GM12878 (cell line): Measurements from ENCODE around the gene AK8. TPM values are rescaled to one million over a fixed set of nuclear protein-coding genes. Genes with fewer than 3 reads are reported as not detected.

Experiments
- ATAC-seq: fragments of 200-7000 bp; cut with Tn5 transposase; 3 replicates; pipeline ENCODE4 v1.9.1; 2020; ENCODE audit warnings: mild to moderate bottlenecking, moderate library complexity
- BruUV-seq: library from RNA; stranded (reverse); fragments of 400-500 nt; replicated peaks from 2 replicates; lab custom pipeline; 2021; lab: Mats Ljungman, UMichigan
- CTCF ChIA-PET: fragments of 300-600 bp; sonication (Branson Sonifier 250); formaldehyde crosslinking; extraction: SDS; loops from one replicate; lab custom pipeline; 2021; ENCODE audit warnings: inconsistent platforms; lab: Yijun Ruan, JAX
- POLR2A ChIA-PET: fragments of 350-600 bp; formaldehyde crosslinking; extraction: SDS; loops from one replicate; lab custom pipeline; 2021; ENCODE audit warnings: inconsistent platforms; lab: Charles Lee
- RAD21 ChIA-PET: fragments of 300-600 bp; sonication (Branson Sonifier 250); formaldehyde crosslinking; loops from one replicate; lab custom pipeline; 2023; ENCODE audit warnings: antibody characterized with exemption; ENCODE audit not compliant: unreplicated experiment; lab: Charles Lee
- SMC1A ChIA-PET: fragments of 300-600 bp; sonication (Branson Sonifier 250); formaldehyde crosslinking; loops from one replicate; lab custom pipeline; 2023; ENCODE audit not compliant: unreplicated experiment, uncharacterized antibody; lab: Charles Lee
- DNase-seq: peaks from one replicate; pipeline ENCODE4 v3.0.0-alpha.2; 2011; ENCODE audit warnings: low read depth, low spot score
- FAIRE-seq: peaks from 3 replicates; lab custom pipeline; 2011; peaks lifted over from hg19 to GRCh38; lab: Jason Lieb, UNC
- H2AFZ ChIP-seq: 2 replicates; pipeline ENCODE4 v1.6.0; 2011; ENCODE audit warnings: low read depth, low read length, control low read depth; ENCODE audit not compliant: control insufficient read depth
- H3K27ac ChIP-seq: 2 replicates; pipeline ENCODE4 v1.5.1; 2011; ENCODE audit warnings: control low read depth; ENCODE audit not compliant: control insufficient read depth, insufficient read depth
- H3K27me3 ChIP-seq, 2 experiments: replicated peaks in 1 of 2; 2 replicates each; pipeline versions ENCODE4 v1.6.0 to v1.6.1; 2011; ENCODE audit warnings: low read length in 1 of 2; ENCODE audit not compliant: control insufficient read depth in 2 of 2, insufficient read depth in 2 of 2
- H3K36me3 ChIP-seq, 2 experiments: 2 replicates each; pipeline ENCODE4 v1.5.1; 2011; ENCODE audit warnings: low read length in 1 of 2; ENCODE audit not compliant: control insufficient read depth in 2 of 2, insufficient read depth in 2 of 2
- H3K4me1 ChIP-seq: 2 replicates; pipeline ENCODE4 v1.6.1; 2011; ENCODE audit warnings: mild to moderate bottlenecking, low read length, moderate library complexity, mixed read lengths; ENCODE audit not compliant: control insufficient read depth, insufficient read depth
- H3K4me2 ChIP-seq: 2 replicates; pipeline ENCODE4 v1.6.0; 2011; ENCODE audit warnings: control low read depth; ENCODE audit not compliant: control insufficient read depth, insufficient read depth
- H3K4me3 ChIP-seq: fragments of 200-600 bp; sonication (generic); 2 replicates; pipeline ENCODE4 v1.5.1; 2016
- H3K79me2 ChIP-seq: 2 replicates; pipeline ENCODE4 v1.6.0; 2011; ENCODE audit warnings: low read length; ENCODE audit not compliant: control insufficient read depth, insufficient read depth
- H3K9ac ChIP-seq: 2 replicates; pipeline ENCODE4 v1.8.0; 2011; ENCODE audit warnings: low read length, control low read depth, mixed read lengths; ENCODE audit not compliant: control insufficient read depth, insufficient read depth
- H3K9me3 ChIP-seq: replicated peaks from 3 replicates; pipeline ENCODE4 v1.5.1; 2011; ENCODE audit warnings: mild to moderate bottlenecking, low read length; ENCODE audit not compliant: control insufficient read depth, insufficient read depth
- H4K20me1 ChIP-seq: 2 replicates; pipeline ENCODE4 v1.6.0; 2011; ENCODE audit not compliant: control insufficient read depth, insufficient read depth
- ATF7 ChIP-seq: fragments of 450-650 bp; IDR thresholded peaks from 2 replicates; pipeline ENCODE4 v1.6.1; 2016; ENCODE audit warnings: low read depth, mild to moderate bottlenecking
- BHLHE40 ChIP-seq, 2 experiments: fragments of 450-650 bp in 1 of 2; IDR thresholded peaks; 2 replicates each; pipeline ENCODE4 v1.6.1; 2011 to 2017; ENCODE audit warnings: low read depth in 2 of 2, borderline replicate concordance in 1 of 2, improper control_type of control experiment in 1 of 2, low read length in 1 of 2, mild to moderate bottlenecking in 1 of 2
- CBX3 ChIP-seq: fragments of 200-600 bp; sonication (generic); IDR thresholded peaks from 2 replicates; pipeline ENCODE4 v1.6.1; 2016; ENCODE audit warnings: low read depth, borderline replicate concordance
- CREB1 ChIP-seq: IDR thresholded peaks from 2 replicates; pipeline ENCODE4 v1.6.1; 2012; ENCODE audit warnings: low read depth, mild to moderate bottlenecking, inconsistent platforms
- DPF2 ChIP-seq: fragments of 450-650 bp; IDR thresholded peaks from 2 replicates; pipeline ENCODE4 v1.6.1; 2017; ENCODE audit warnings: mild to moderate bottlenecking
- FOS ChIP-seq: IDR thresholded peaks from 3 replicates; pipeline ENCODE4 v1.6.1; 2011; ENCODE audit warnings: borderline replicate concordance; ENCODE audit not compliant: insufficient read length; ENCODE audit errors: extremely low read depth
- LARP7 ChIP-seq: fragments of 450-650 bp; IDR thresholded peaks from 2 replicates; pipeline ENCODE4 v1.6.1; 2017; ENCODE audit warnings: mild to moderate bottlenecking
- MTA2 ChIP-seq: fragments of 450-650 bp; IDR thresholded peaks from 2 replicates; pipeline ENCODE4 v1.6.1; 2016; ENCODE audit warnings: low read depth, mild to moderate bottlenecking, moderate library complexity
- MXI1 ChIP-seq: fragments of 150-350 bp; IDR thresholded peaks from 2 replicates; pipeline ENCODE4 v1.6.1; 2011; ENCODE audit warnings: low read depth, mild to moderate bottlenecking, inconsistent platforms, low read length, improper control_type of control experiment
- POLR2A ChIP-seq: IDR thresholded peaks from 2 replicates; pipeline ENCODE4 v1.6.1; 2011; ENCODE audit warnings: low read depth, mild to moderate bottlenecking, low read length
- SMAD5 ChIP-seq: IDR thresholded peaks from 2 replicates; pipeline ENCODE4 v1.6.1; 2016; ENCODE audit warnings: antibody characterized with exemption, low read depth
- SREBF2 ChIP-seq: IDR thresholded peaks from 2 replicates; pipeline ENCODE4 v1.6.1; 2012; ENCODE audit warnings: mild to moderate bottlenecking, low read length
- WGBS: methylation state at CpG from one replicate; pipeline ENCODE4 v1.1.6; 2016; ENCODE audit warnings: low lambda C conversion rate; ENCODE audit not compliant: insufficient replicate concordance, insufficient coverage; ENCODE audit errors: missing lambda C conversion rate; 5-methylcytosine and 5-hydroxymethylcytosine counted together
- in situ Hi-C: fragments of 300-500 bp; cut with MboI; formaldehyde crosslinking; loops from 9 replicates; pipeline ENCODE4 v1.14.3; 2018; ENCODE audit warnings: mixed read lengths
- intact Hi-C: fragments of 100-400 bp; cut with micrococcal nuclease; formaldehyde crosslinking; loops from one replicate; pipeline ENCODE4 v1.14.2; 2022; ENCODE audit not compliant: unreplicated experiment
- polyA plus RNA-seq, 11 experiments: library from polyadenylated mRNA; depleted of rRNA in 4 of 11; unstranded in 6 of 11; stranded (reverse) in 5 of 11; fragments of >200 nt; fragmentation: Nextera tagmentation in 4 of 11; fragmentation: Illumina TruSeq in 1 of 11; extraction: Ambion mirVana in 4 of 11; extraction: Trizol in 1 of 11; gene quantifications; 1 replicate in 1 of 11; 2 replicates in 10 of 11; pipeline versions ENCODE4 v1.2.1 to v1.2.3, GENCODE V29; 2011 to 2016; ENCODE audit warnings: inconsistent platforms in 2 of 11, missing spikeins in 2 of 11, low read depth in 1 of 11
- total RNA-seq, 4 experiments: library from RNA; depleted of rRNA in 3 of 4; stranded (reverse); fragments of >200 nt in 3 of 4; fragmentation: Illumina TruSeq in 1 of 4; extraction: Trizol in 1 of 4; gene quantifications; 2 replicates each; pipeline versions ENCODE4 v1.2.1 to v1.2.3, GENCODE V29; 2013 to 2021
- TF ChIP-seq, protein P1 (sequence below): fragments of 450-650 bp; IDR thresholded peaks from 2 replicates; pipeline ENCODE4 v1.6.1; 2016; ENCODE audit warnings: mild to moderate bottlenecking, moderate library complexity, borderline replicate concordance
- TF ChIP-seq, protein P2 (sequence below): IDR thresholded peaks from 2 replicates; pipeline ENCODE4 v1.6.1; 2011; ENCODE audit warnings: mild to moderate bottlenecking, low read depth, low read length, moderate library complexity; ENCODE audit not compliant: insufficient replicate concordance
- TF ChIP-seq, protein P3 (sequence below): fragments of 450-650 bp; IDR thresholded peaks from 2 replicates; pipeline ENCODE4 v1.6.1; 2016; ENCODE audit warnings: mild to moderate bottlenecking

AK8 gene
- total and polyA plus RNA-seq, 10 of the 15 experiments (the other 5 are each of a cell fraction or from before 2014, with no cell fraction given): 0.03 to 0.12 (median 0.06) TPM; not detected in 5

DNA sequence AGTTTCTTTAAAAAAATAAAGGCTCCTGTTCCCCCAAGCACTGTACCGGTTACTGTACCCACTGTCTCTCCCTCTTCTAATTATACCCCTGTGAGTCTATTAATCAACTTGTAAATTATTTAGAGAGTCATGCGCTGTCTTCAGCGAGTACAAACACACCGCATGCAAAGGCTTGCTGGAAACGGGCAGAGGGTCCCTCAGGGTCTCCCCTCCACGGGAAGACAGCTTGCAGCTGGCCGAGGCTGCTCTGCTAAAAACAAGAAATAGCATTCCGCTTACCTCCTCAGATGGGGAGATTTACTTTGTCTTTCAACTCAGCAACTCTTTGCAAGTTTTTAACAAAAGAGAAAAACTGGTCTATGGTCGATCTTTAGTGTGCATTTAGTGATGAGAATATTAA is 71.8 kb downstream of the AK8 start:
- in situ Hi-C loops (no loop called here), intact Hi-C loops (loop anchor here (10.0 kb wide), 1 partner anchor 168 kb away; the partner anchor contains the start of gene GFI1B)
- H2AFZ ChIP-seq: no peak overlapping the region
- no peak overlapping the region for H3K4me3 ChIP-seq
- ChIA-PET SMC1A (interaction anchor here (1.7 kb wide), 1 partner anchor 318 kb away, joined by 4 read pairs; no protein-coding TSS in a partner anchor), POLR2A (no interaction called here), CTCF (interaction anchor here (1.0 kb wide), 1 partner anchor 37 kb away, joined by 3 read pairs; no protein-coding TSS in a partner anchor), RAD21 (no interaction called here)
- no peaks in the 10 kb centered on the region for H3K79me2 ChIP-seq
- FAIRE-seq (no peak), ATAC-seq (no peak), DNase-seq (no peak)
- H3K4me2 ChIP-seq: no peak overlapping the region
- peaks cover 4% of the 10 kb centered on the region; the same call in 1 of the 2 replicates for H3K4me1 ChIP-seq
- H3K27me3 ChIP-seq: peaks cover 2 to 4% of the 10 kb centered on the region in 2 experiments; a peak in 3 of 4 replicates
- TF ChIP-seq CBX3 (no peak), FOS (no peak), BHLHE40 (IDR thresholded peaks at IDR 0.05; ENCODE audit: borderline replicate concordance in 1 of 2, low read depth in 2 of 2, low read length in 1 of 2) (no peak), CREB1 (no peak), SMAD5 (no peak), MTA2 (no peak), SREBF2 (no peak), POLR2A (no peak), MXI1 (no peak), LARP7 (no peak), ATF7 (no peak), DPF2 (no peak)
- TF ChIP-seq, protein P1, sequence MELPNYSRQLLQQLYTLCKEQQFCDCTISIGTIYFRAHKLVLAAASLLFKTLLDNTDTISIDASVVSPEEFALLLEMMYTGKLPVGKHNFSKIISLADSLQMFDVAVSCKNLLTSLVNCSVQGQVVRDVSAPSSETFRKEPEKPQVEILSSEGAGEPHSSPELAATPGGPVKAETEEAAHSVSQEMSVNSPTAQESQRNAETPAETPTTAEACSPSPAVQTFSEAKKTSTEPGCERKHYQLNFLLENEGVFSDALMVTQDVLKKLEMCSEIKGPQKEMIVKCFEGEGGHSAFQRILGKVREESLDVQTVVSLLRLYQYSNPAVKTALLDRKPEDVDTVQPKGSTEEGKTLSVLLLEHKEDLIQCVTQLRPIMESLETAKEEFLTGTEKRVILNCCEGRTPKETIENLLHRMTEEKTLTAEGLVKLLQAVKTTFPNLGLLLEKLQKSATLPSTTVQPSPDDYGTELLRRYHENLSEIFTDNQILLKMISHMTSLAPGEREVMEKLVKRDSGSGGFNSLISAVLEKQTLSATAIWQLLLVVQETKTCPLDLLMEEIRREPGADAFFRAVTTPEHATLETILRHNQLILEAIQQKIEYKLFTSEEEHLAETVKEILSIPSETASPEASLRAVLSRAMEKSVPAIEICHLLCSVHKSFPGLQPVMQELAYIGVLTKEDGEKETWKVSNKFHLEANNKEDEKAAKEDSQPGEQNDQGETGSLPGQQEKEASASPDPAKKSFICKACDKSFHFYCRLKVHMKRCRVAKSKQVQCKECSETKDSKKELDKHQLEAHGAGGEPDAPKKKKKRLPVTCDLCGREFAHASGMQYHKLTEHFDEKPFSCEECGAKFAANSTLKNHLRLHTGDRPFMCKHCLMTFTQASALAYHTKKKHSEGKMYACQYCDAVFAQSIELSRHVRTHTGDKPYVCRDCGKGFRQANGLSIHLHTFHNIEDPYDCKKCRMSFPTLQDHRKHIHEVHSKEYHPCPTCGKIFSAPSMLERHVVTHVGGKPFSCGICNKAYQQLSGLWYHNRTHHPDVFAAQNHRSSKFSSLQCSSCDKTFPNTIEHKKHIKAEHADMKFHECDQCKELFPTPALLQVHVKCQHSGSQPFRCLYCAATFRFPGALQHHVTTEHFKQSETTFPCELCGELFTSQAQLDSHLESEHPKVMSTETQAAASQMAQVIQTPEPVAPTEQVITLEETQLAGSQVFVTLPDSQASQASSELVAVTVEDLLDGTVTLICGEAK: no peak
- TF ChIP-seq, protein P2, sequence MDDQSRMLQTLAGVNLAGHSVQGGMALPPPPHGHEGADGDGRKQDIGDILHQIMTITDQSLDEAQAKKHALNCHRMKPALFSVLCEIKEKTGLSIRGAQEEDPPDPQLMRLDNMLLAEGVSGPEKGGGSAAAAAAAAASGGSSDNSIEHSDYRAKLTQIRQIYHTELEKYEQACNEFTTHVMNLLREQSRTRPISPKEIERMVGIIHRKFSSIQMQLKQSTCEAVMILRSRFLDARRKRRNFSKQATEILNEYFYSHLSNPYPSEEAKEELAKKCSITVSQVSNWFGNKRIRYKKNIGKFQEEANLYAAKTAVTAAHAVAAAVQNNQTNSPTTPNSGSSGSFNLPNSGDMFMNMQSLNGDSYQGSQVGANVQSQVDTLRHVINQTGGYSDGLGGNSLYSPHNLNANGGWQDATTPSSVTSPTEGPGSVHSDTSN: no peak
- TF ChIP-seq, protein P3, sequence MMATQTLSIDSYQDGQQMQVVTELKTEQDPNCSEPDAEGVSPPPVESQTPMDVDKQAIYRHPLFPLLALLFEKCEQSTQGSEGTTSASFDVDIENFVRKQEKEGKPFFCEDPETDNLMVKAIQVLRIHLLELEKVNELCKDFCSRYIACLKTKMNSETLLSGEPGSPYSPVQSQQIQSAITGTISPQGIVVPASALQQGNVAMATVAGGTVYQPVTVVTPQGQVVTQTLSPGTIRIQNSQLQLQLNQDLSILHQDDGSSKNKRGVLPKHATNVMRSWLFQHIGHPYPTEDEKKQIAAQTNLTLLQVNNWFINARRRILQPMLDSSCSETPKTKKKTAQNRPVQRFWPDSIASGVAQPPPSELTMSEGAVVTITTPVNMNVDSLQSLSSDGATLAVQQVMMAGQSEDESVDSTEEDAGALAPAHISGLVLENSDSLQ: no peak
- BruUV-seq: no TSS peak
- H3K9ac ChIP-seq: no peak overlapping the region
- no peaks in the 10 kb centered on the region for H3K9me3 ChIP-seq
- no peak overlapping the region for H3K27ac ChIP-seq
- H3K36me3 ChIP-seq: no peaks in the 10 kb centered on the region
- 49% methylated on average over 9 of the region's 9 CpGs for WGBS
- no peaks in the 10 kb centered on the region for H4K20me1 ChIP-seq
